K562 (cell line): Measurements from ENCODE around the gene CEP68. TPM values are rescaled to one million over a fixed set of nuclear protein-coding genes. Genes with fewer than 3 reads are reported as not detected.

Experiments used
- ATAC-seq: fragments of 200-7000 bp; cut with Tn5 transposase; 3 replicates; pipeline ENCODE4 v1.9.1; 2020; ENCODE audit warnings: moderate library complexity
- BruUV-seq: library from RNA; stranded (reverse); fragments of 400-500 nt; replicated peaks from 2 replicates; lab custom pipeline; 2021; lab: Mats Ljungman, UMichigan
- CTCF ChIA-PET: fragments of 300-600 bp; formaldehyde crosslinking; extraction: SDS; loops from one replicate; lab custom pipeline; 2021; ENCODE audit warnings: low intra/inter-chr PET ratio; lab: Yijun Ruan, JAX
- POLR2A ChIA-PET: fragments of 300-600, 350-650 bp; sonication (Branson Sonifier 250); formaldehyde crosslinking; extraction: SDS; loops from one replicate; lab custom pipeline; 2021; ENCODE audit warnings: antibody characterized with exemption, inconsistent platforms; lab: Yijun Ruan, JAX
- DNase-seq, 4 experiments: peaks; one replicate each; pipeline versions ENCODE4 v3.0.0 to v3.0.0-alpha.2; 2011 to 2018; ENCODE audit warnings: low spot score in 3 of 4, mixed read lengths in 3 of 4; ENCODE audit errors: extremely low read depth in 1 of 4
- FAIRE-seq: peaks from 2 replicates; lab custom pipeline; 2011; peaks lifted over from hg19 to GRCh38; lab: Jason Lieb, UNC
- H2AFZ ChIP-seq: 2 replicates; pipeline ENCODE4 v1.6.0; 2011; ENCODE audit warnings: low read depth, low read length, control low read depth, inconsistent platforms
- H3K27ac ChIP-seq: fragments of 200-600 bp; 3 replicates; pipeline ENCODE4 v1.8.0; 2011; ENCODE audit warnings: low read depth, mild to moderate bottlenecking, control low read depth, inconsistent platforms, low read length, moderate library complexity, mixed read lengths; ENCODE audit errors: extremely low read depth
- H3K27me3 ChIP-seq, 2 experiments: fragments of 300-600 bp in 1 of 2; 2 replicates in 1 of 2; 3 replicates in 1 of 2; pipeline versions ENCODE4 v1.6.0 to v1.8.0; 2011; ENCODE audit warnings: inconsistent platforms in 2 of 2, low read length in 2 of 2, mild to moderate bottlenecking in 1 of 2, mixed read lengths in 1 of 2, moderate library complexity in 1 of 2; ENCODE audit not compliant: control insufficient read depth in 2 of 2, insufficient read depth in 2 of 2
- H3K36me3 ChIP-seq: fragments of 300-600 bp; 3 replicates; pipeline ENCODE4 v1.8.0; 2011; ENCODE audit warnings: mild to moderate bottlenecking, low read length, inconsistent platforms; ENCODE audit not compliant: control insufficient read depth, insufficient read depth
- H3K4me1 ChIP-seq, 2 experiments: fragments of 200-600 bp in 1 of 2; replicated peaks in 1 of 2; 2 replicates in 1 of 2; 3 replicates in 1 of 2; pipeline versions ENCODE4 v1.5.1 to v1.8.0; 2011; ENCODE audit warnings: inconsistent platforms in 2 of 2, low read length in 2 of 2, mild to moderate bottlenecking in 1 of 2, mixed read lengths in 1 of 2, moderate library complexity in 1 of 2; ENCODE audit not compliant: control insufficient read depth in 2 of 2, insufficient read depth in 2 of 2
- H3K4me2 ChIP-seq: 2 replicates; pipeline ENCODE4 v1.6.1; 2011; ENCODE audit warnings: low read length, control low read depth, inconsistent platforms, mixed read lengths; ENCODE audit not compliant: insufficient read depth
- H3K4me3 ChIP-seq: fragments of 200-600 bp; sonication (generic), shearing (Covaris generic); 2 replicates; pipeline ENCODE4 v1.5.1; 2016; ENCODE audit warnings: control low read depth, inconsistent platforms
- H3K79me2 ChIP-seq: fragments of 200-600 bp; 3 replicates; pipeline ENCODE4 v1.8.0; 2011; ENCODE audit warnings: low read length, inconsistent platforms; ENCODE audit not compliant: control insufficient read depth, insufficient read depth
- H3K9ac ChIP-seq, 2 experiments: 2 replicates each; pipeline versions ENCODE4 v1.6.0 to v1.6.1; 2011; ENCODE audit warnings: low read depth in 2 of 2, low read length in 2 of 2, control low read depth in 1 of 2, inconsistent platforms in 1 of 2, mild to moderate bottlenecking in 1 of 2, mixed read lengths in 1 of 2; ENCODE audit not compliant: insufficient read depth in 1 of 2
- H3K9me1 ChIP-seq: one replicate; pipeline ENCODE4 v1.6.0; 2011; ENCODE audit warnings: inconsistent platforms, mild to moderate bottlenecking, low read length, moderate library complexity; ENCODE audit not compliant: control insufficient read depth, insufficient read depth
- H3K9me3 ChIP-seq: replicated peaks from 2 replicates; pipeline ENCODE4 v1.5.1; 2011; ENCODE audit warnings: low read depth, low read length, inconsistent platforms; ENCODE audit not compliant: control insufficient read depth, insufficient read depth
- H4K20me1 ChIP-seq: replicated peaks from 2 replicates; pipeline ENCODE4 v1.6.1; 2011; ENCODE audit warnings: low read length, inconsistent platforms, mixed read lengths; ENCODE audit not compliant: control insufficient read depth, insufficient read depth
- FOXK1 ChIP-seq: sonication (generic); formaldehyde crosslinking; IDR thresholded peaks from 2 replicates; pipeline ENCODE4 v1.8.0; 2022; ENCODE audit warnings: missing genetic modification reagents, mild to moderate bottlenecking, borderline replicate concordance
- MTA1 ChIP-seq: fragments of 450-650 bp; IDR thresholded peaks from 2 replicates; pipeline ENCODE4 v1.6.1; 2017; ENCODE audit warnings: borderline replicate concordance
- NFRKB ChIP-seq: fragments of 450-650 bp; IDR thresholded peaks from 2 replicates; pipeline ENCODE4 v1.6.1; 2016; ENCODE audit warnings: low read depth
- PHTF2 ChIP-seq: fragments of 250-450 bp; sonication (Bioruptor Pico); IDR thresholded peaks from 2 replicates; pipeline ENCODE4 v1.5.0; 2021; ENCODE audit warnings: mild to moderate bottlenecking
- TBP ChIP-seq: optimal IDR thresholded peaks from 2 replicates; pipeline ENCODE3; 2011; ENCODE audit warnings: low read depth, low read length, improper control_type of control experiment
- UBTF ChIP-seq, 2 experiments: IDR thresholded peaks; 2 replicates each; pipeline ENCODE4 v1.6.1; 2012; ENCODE audit warnings: improper control_type of control experiment in 2 of 2, low read depth in 2 of 2, low read length in 2 of 2, borderline replicate concordance in 1 of 2
- ZFPM2 ChIP-seq: fragments of 250-450 bp; sonication (Bioruptor Pico); IDR thresholded peaks from 2 replicates; pipeline ENCODE4 v1.5.1; 2022; ENCODE audit warnings: mild to moderate bottlenecking
- WGBS: fragments of 100-300 bp; shearing (Covaris generic); methylation state at CpG from one replicate; pipeline ENCODE4 v1.1.6; 2016; ENCODE audit warnings: low coverage, mixed read lengths; ENCODE audit not compliant: insufficient coverage; ENCODE audit errors: missing lambda C conversion rate; 5-methylcytosine and 5-hydroxymethylcytosine counted together
- in situ Hi-C: fragments of 300-500 bp; cut with MboI; formaldehyde crosslinking; loops from 4 replicates; pipeline ENCODE4 v1.15.0; 2018; ENCODE audit warnings: inconsistent platforms, mixed read lengths
- intact Hi-C: fragments of 100-400 bp; cut with micrococcal nuclease; formaldehyde crosslinking; loops from 2 replicates; pipeline ENCODE4 v1.14.2; 2022
- polyA plus RNA-seq, 8 experiments: library from polyadenylated mRNA; depleted of rRNA in 4 of 8; stranded (reverse) in 5 of 8; unstranded in 3 of 8; fragments of >200 nt; fragmentation: Nextera tagmentation in 2 of 8; fragmentation: Illumina TruSeq in 1 of 8; extraction: Ambion mirVana in 2 of 8; extraction: Trizol in 1 of 8; gene quantifications; 2 replicates each; pipeline versions ENCODE4 v1.2.1 to v1.2.3, GENCODE V29; 2011 to 2014; ENCODE audit warnings: inconsistent platforms in 1 of 8, missing spikeins in 1 of 8
- total RNA-seq, 7 experiments: library from RNA; depleted of rRNA in 6 of 7; stranded (reverse); fragments of >200 nt in 6 of 7; fragmentation: Illumina TruSeq in 2 of 7; extraction: Trizol in 2 of 7; gene quantifications; 2 replicates each; pipeline versions ENCODE4 v1.2.1 to v1.2.3, GENCODE V29; 2011 to 2021; ENCODE audit warnings: low replicate concordance in 1 of 7

CEP68 gene
- total and polyA plus RNA-seq, 9 of the 15 experiments (the other 6 are each of a cell fraction or from before 2014, with no cell fraction given), result 1.4 to 8.5 (median 5.2) TPM

GRCh38 chr2:65059071-65059470 is 2.9 kb downstream of the CEP68 start (continued):
- TF ChIP-seq FOXK1 (CRISPR knock-in tag), result no peak
- TF ChIP-seq MTA1, result no peak
- TF ChIP-seq ZFPM2 (CRISPR knock-in tag), result no peak
- no peak for TF ChIP-seq PHTF2 (CRISPR knock-in tag)

- 74% methylated on average over 6 of the region's 7 CpGs for WGBS
- peaks cover 32 to 53% of the 10 kb centered on the region in 2 experiments for H3K4me1 ChIP-seq
- no peak for FAIRE-seq
- TF ChIP-seq NFRKB (no peak), UBTF (IDR thresholded peaks at IDR 0.05; ENCODE audit: borderline replicate concordance in 1 of 2, low read depth in 2 of 2, low read length in 2 of 2) (peak in 1 of 2 experiments; percentile 92; a peak in 1 of 4 replicates), TBP (peak; percentile 36)
- peak in 1 of 4 experiments; percentile 18 for DNase-seq
- peaks cover 10% of the 10 kb centered on the region for H4K20me1 ChIP-seq
- no peak overlapping the region for H3K4me2 ChIP-seq
- H3K79me2 ChIP-seq, result peaks cover 51% of the 10 kb centered on the region
- no peak overlapping the region for H2AFZ ChIP-seq
- no peaks in the 10 kb centered on the region for H3K27me3 ChIP-seq
- peak overlapping the region in 1 of 2 experiments; percentile 68; a peak in 1 of 4 replicates for H3K9ac ChIP-seq
- in situ Hi-C loops, result loop anchor here (10.0 kb wide), 1 partner anchor 513 kb away; no protein-coding TSS in a partner anchor
- ATAC-seq, result no peak
- no peak overlapping the region for H3K4me3 ChIP-seq
- ChIA-PET CTCF (interaction anchor here (0.6 kb wide), 1 partner anchor 109 kb away, joined by 3 read pairs; no protein-coding TSS in a partner anchor), POLR2A (interaction anchor here (0.6 to 1.8 kb wide), 2 partner anchors 10 to 70 kb away, joined by 3 to 7 read pairs; no protein-coding TSS in a partner anchor)
- no peaks in the 10 kb centered on the region for H3K9me3 ChIP-seq
- BruUV-seq, result no TSS peak
- intact Hi-C loops, result loop anchor here (5.0 to 10.0 kb wide), 4 partner anchors 216 to 511 kb away; partner anchors contain the start of gene SPRED2
- no peaks in the 10 kb centered on the region; the same call in 2 of the 3 replicates for H3K36me3 ChIP-seq
- H3K9me1 ChIP-seq, result no peaks in the 10 kb centered on the region
- H3K27ac ChIP-seq, result no peak overlapping the region
Measured at GRCh38 chr2:65061146-65061909, 5.1 kb downstream of the CEP68 start.
